Activated CD8-positive, alpha-beta T cell treated with anti-CD3 and anti-CD28 coated beads, Interleukin-2, amount 10 ng/mL, durations not matched to agents 7 days and 5 days (primary cell): ENCODE measurements around the gene COMMD6. TPM values are rescaled to one million over a fixed set of nuclear protein-coding genes. Genes with fewer than 3 reads are reported as not detected.

Experiments used
- ATAC-seq: fragments of 150-1000 bp; cut with Tn5 transposase; one replicate; pipeline ENCODE4 v1.10.0; 2021; ENCODE audit warnings: moderate library complexity
- CTCF ChIA-PET: fragments of 350-600 bp; sonication (Branson Sonifier 250); formaldehyde crosslinking; loops from one replicate; lab custom pipeline; 2021; ENCODE audit warnings: antibody characterized with exemption; lab: Charles Lee
- POLR2A ChIA-PET: fragments of 350-600 bp; sonication (Branson Sonifier 250); formaldehyde crosslinking; loops from one replicate; lab custom pipeline; 2021; ENCODE audit warnings: antibody characterized with exemption; lab: Charles Lee
- DNase-seq: peaks from one replicate; pipeline ENCODE4 v3.0.0-alpha.2; 2020
- H3K27ac Mint-ChIP-seq: one replicate; pipeline ENCODE4 v1.8.0; 2021; ENCODE audit warnings: mild to moderate bottlenecking, mixed read lengths
- H3K27me3 Mint-ChIP-seq: one replicate; pipeline ENCODE4 v1.8.0; 2021; ENCODE audit warnings: low read depth, mixed read lengths
- H3K36me3 Mint-ChIP-seq: one replicate; pipeline ENCODE4 v1.8.0; 2021; ENCODE audit warnings: low read depth, mixed read lengths
- H3K4me1 Mint-ChIP-seq: one replicate; pipeline ENCODE4 v1.8.0; 2021; ENCODE audit warnings: low read depth, mixed read lengths
- H3K4me3 Mint-ChIP-seq: one replicate; pipeline ENCODE4 v1.8.0; 2021; ENCODE audit warnings: mild to moderate bottlenecking, mixed read lengths
- H3K9me3 Mint-ChIP-seq: one replicate; pipeline ENCODE4 v1.8.0; 2022; ENCODE audit warnings: mixed read lengths; ENCODE audit not compliant: insufficient read depth
- total RNA-seq, 2 experiments: library from RNA; stranded (reverse); gene quantifications; one replicate each; pipeline ENCODE4 v1.2.3, GENCODE V29; 2021

Gene COMMD6
- total RNA-seq, 2 experiments from 2014 or later, result 128 to 130 TPM

DNA sequence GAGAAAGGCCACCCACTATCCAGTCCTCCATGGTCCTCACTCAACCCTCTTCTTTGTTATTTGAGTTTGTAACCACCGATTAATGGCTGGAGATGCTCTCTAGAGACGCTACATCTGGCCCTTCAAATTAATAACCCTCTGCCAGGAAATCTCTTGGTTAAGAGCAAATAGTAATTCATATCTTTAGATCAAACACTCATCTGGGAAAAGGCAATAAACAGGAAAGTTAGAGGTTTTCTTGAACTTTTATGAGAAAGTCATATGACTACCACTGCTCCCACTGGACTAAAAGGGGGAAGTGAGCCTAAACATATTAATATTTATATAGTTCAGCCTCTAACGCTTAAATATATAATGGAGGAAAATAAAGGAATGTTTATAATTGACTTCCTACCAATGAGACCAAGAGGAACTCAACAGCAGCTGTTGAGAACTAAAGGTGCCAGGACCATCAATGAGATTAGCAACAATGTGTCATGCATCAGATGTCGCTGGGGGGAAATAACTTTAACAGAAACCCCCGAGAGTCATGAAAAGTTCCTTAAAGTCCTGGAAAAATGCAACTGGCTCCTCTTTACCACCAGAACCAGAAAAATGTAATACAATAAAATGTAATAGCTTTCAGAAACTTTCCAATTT is 58.4 kb downstream of the COMMD6 start:
- H3K27ac Mint-ChIP-seq, result no peak overlapping the region
- H3K9me3 Mint-ChIP-seq, result no peaks in the 10 kb centered on the region
- ATAC-seq (no peak), DNase-seq (no peak)
- POLR2A ChIA-PET, result no interaction called here
- H3K36me3 Mint-ChIP-seq, result no peaks in the 10 kb centered on the region
- CTCF ChIA-PET, result interaction anchor here (0.7 kb wide), 1 partner anchor 12 kb away, joined by 3 read pairs; no protein-coding TSS in a partner anchor
- H3K27me3 Mint-ChIP-seq, result peaks cover 46% of the 10 kb centered on the region
- H3K4me3 Mint-ChIP-seq, result no peak overlapping the region
- H3K4me1 Mint-ChIP-seq, result peaks cover 13% of the 10 kb centered on the region

- no peak for ATAC-seq
- POLR2A ChIA-PET, result no interaction called here
- no peak overlapping the region for H3K4me3 Mint-ChIP-seq
- peaks cover 42% of the 10 kb centered on the region for H3K27me3 Mint-ChIP-seq
- H3K9me3 Mint-ChIP-seq, result no peaks in the 10 kb centered on the region
- CTCF ChIA-PET, result no interaction called here
- H3K36me3 Mint-ChIP-seq, result no peaks in the 10 kb centered on the region
- no peak overlapping the region for H3K27ac Mint-ChIP-seq
- DNase-seq, result no peak
- H3K4me1 Mint-ChIP-seq, result peaks cover 13% of the 10 kb centered on the region
Observed at GRCh38 chr13:75478659-75479058, 59.0 kb downstream of the COMMD6 start.

Other genes starting within 250 kb of the COMMD6 start
- gene TBC1D4, start 55.7 kb downstream of the COMMD6 start, total RNA-seq, result 10 to 100 TPM; 12.7 to 13.4 TPM
- gene UCHL3, start 11.9 kb upstream of the COMMD6 start, total RNA-seq, result 10 to 100 TPM; 36.4 to 38.1 TPM
- gene LMO7, start 98.5 kb upstream of the COMMD6 start, total RNA-seq, result 10 to 100 TPM; 12.5 to 13.8 TPM